Lung (tissue), 12 donors: ENCODE measurements around the gene C1orf21. TPM values are rescaled to one million over a fixed set of nuclear protein-coding genes. Genes with fewer than 3 reads are reported as not detected.

Experiments
- ATAC-seq: fragments of 200-7000 bp; cut with Tn5 transposase; one replicate; pipeline ENCODE4 v1.9.1; 2020; ENCODE audit warnings: moderate number of reproducible peaks; ENCODE audit not compliant: insufficient read depth, low FRiP score
- DNase-seq, 3 donors: peaks; one replicate each; pipeline ENCODE4 v3.0.0-alpha.2; 2013 to 2017
- H3K27ac ChIP-seq, 2 donors: one replicate each; pipeline ENCODE4 v1.5.1; 2013; ENCODE audit warnings: mild to moderate bottlenecking in 2 of 2, moderate library complexity in 2 of 2, control low read depth in 1 of 2, inconsistent platforms in 1 of 2, low read depth in 1 of 2, low read length in 1 of 2
- H3K27me3 ChIP-seq, 3 donors: one replicate each; pipeline ENCODE4 v1.5.1; 2013; ENCODE audit warnings: low read length in 2 of 3; ENCODE audit not compliant: control insufficient read depth in 3 of 3, insufficient read depth in 3 of 3
- H3K36me3 ChIP-seq, 4 donors: one replicate each; pipeline ENCODE4 v1.5.1; 2013; ENCODE audit warnings: low read length in 4 of 4, mild to moderate bottlenecking in 1 of 4, moderate library complexity in 1 of 4; ENCODE audit not compliant: control insufficient read depth in 4 of 4, insufficient read depth in 4 of 4
- H3K4me1 ChIP-seq, 5 donors: one replicate each; pipeline ENCODE4 v1.5.1; 2013; ENCODE audit warnings: low read length in 5 of 5, mild to moderate bottlenecking in 2 of 5, moderate library complexity in 1 of 5; ENCODE audit not compliant: control insufficient read depth in 5 of 5, insufficient read depth in 5 of 5
- H3K4me3 ChIP-seq: one replicate; pipeline ENCODE4 v1.5.1; 2013; ENCODE audit warnings: mild to moderate bottlenecking, control low read depth, moderate library complexity
- H3K9ac ChIP-seq, 2 donors: one replicate each; pipeline ENCODE4 v1.5.1; 2013; ENCODE audit warnings: low read length in 2 of 2, control low read depth in 1 of 2; ENCODE audit not compliant: insufficient read depth in 1 of 2
- H3K9me3 ChIP-seq, 4 donors: one replicate each; pipeline ENCODE4 v1.5.1; 2013; ENCODE audit warnings: low read length in 3 of 4, mild to moderate bottlenecking in 1 of 4, moderate library complexity in 1 of 4; ENCODE audit not compliant: control insufficient read depth in 4 of 4, insufficient read depth in 3 of 4
- CTCF ChIP-seq: IDR thresholded peaks from 2 replicates; pipeline ENCODE4 v1.5.1; 2012; ENCODE audit warnings: mild to moderate bottlenecking; ENCODE audit errors: control extremely low read depth, extremely low read depth
- WGBS, 2 donors: extraction: QIAGEN DNeasy Blood & Tissue Kit; methylation state at CpG; one replicate each; pipeline ENCODE4 v1.1.7; 2013; 5-methylcytosine and 5-hydroxymethylcytosine counted together
- polyA plus RNA-seq, 2 donors: library from polyadenylated mRNA; stranded (reverse); fragments of 200-250 nt; gene quantifications; one replicate each; pipeline ENCODE4 v1.2.1, GENCODE V29; 2013
- total RNA-seq, 2 donors: library from RNA; depleted of rRNA in 1 of 2; stranded (reverse); fragments of >200 nt in 1 of 2; gene quantifications; one replicate each; pipeline ENCODE4 v1.2.1, GENCODE V29; 2014 to 2021
- donor health status: control.
- donor health status: control.
- donor health status: Bipolar disorder and iron deficiency.
- donor health status: healthy.
- donor health status: DM: yes; HTN: yes; CAD: no.

C1orf21 gene
- total and polyA plus RNA-seq, 4 donors, result 16.2 to 59.9 (median 45.5) TPM

GRCh38 chr1:184476187-184476586 lies 89.4 kb downstream of the C1orf21 start:
- Histone ChIP-seq H3K4me1 (peaks cover 1 to 9% (median 5%) of the 10 kb centered on the region in 5 donors), H3K27me3 (no peaks in the 10 kb centered on the region), H3K9ac (no peak overlapping the region), H3K36me3 (peaks cover 0 to 6% (median 3%) of the 10 kb centered on the region in 4 donors), H3K4me3 (no peak overlapping the region), H3K9me3 (peaks cover 0 to 3% (median 0%) of the 10 kb centered on the region in 4 donors), H3K27ac (no peak overlapping the region)
- no peak for TF ChIP-seq CTCF
- DNase-seq (no peak), ATAC-seq (no peak)
- WGBS, 2 donors, result 93 to 94% methylated on average over 2 of the region's 2 CpGs

GRCh38 chr1:184479435-184480167 lies 92.8 kb downstream of the C1orf21 start:
- TF ChIP-seq CTCF, result no peak
- 97% methylated on average over 14 of the region's 14 CpGs for WGBS, 2 donors

GRCh38 chr1:184480736-184481135 lies 93.9 kb downstream of the C1orf21 start:
- ATAC-seq (no peak), DNase-seq (no peak)
- Histone ChIP-seq H3K9me3 (no peaks in the 10 kb centered on the region), H3K36me3 (peaks cover 0 to 6% (median 3%) of the 10 kb centered on the region in 4 donors), H3K4me1 (peaks cover 11 to 46% (median 28%) of the 10 kb centered on the region in 5 donors), H3K9ac (no peak overlapping the region), H3K27ac (no peak overlapping the region), H3K27me3 (no peaks in the 10 kb centered on the region), H3K4me3 (no peak overlapping the region)
- 94 to 95% methylated on average over 5 of the region's 5 CpGs for WGBS, 2 donors
- no peak for TF ChIP-seq CTCF

More at GRCh38 chr1:184479435-184480167, 92.8 kb downstream of the C1orf21 start:
- H3K9ac ChIP-seq, result no peak overlapping the region
- no peaks in the 10 kb centered on the region for H3K27me3 ChIP-seq
- peaks cover 9 to 35% (median 24%) of the 10 kb centered on the region in 5 donors for H3K4me1 ChIP-seq
- no peak overlapping the region for H3K4me3 ChIP-seq
- peaks cover 0 to 3% (median 0%) of the 10 kb centered on the region in 4 donors for H3K9me3 ChIP-seq
- ATAC-seq (no peak), DNase-seq (no peak)
- no peak overlapping the region for H3K27ac ChIP-seq
- peaks cover 0 to 6% (median 3%) of the 10 kb centered on the region in 4 donors for H3K36me3 ChIP-seq
